Upper lobe of right lung (tissue), 1 donor: ENCODE data around the gene MSH2. TPM values are rescaled to one million over a fixed set of nuclear protein-coding genes. Genes with fewer than 3 reads are reported as not detected.

Source experiments
- ATAC-seq: fragments of 200-7000 bp; cut with Tn5 transposase; one replicate; pipeline ENCODE4 v1.9.1; 2020; ENCODE audit warnings: mild to moderate bottlenecking, moderate library complexity
- DNase-seq: peaks from one replicate; pipeline ENCODE4 v3.0.0-alpha.2; 2020
- H3K27ac ChIP-seq: fragments of 200-600 bp; one replicate; pipeline ENCODE4 v1.8.0; 2022
- H3K27me3 ChIP-seq: fragments of 200-600 bp; one replicate; pipeline ENCODE4 v1.8.0; 2022; ENCODE audit warnings: mild to moderate bottlenecking
- H3K36me3 ChIP-seq: fragments of 200-600 bp; one replicate; pipeline ENCODE4 v1.8.0; 2022
- H3K4me1 ChIP-seq: fragments of 200-600 bp; one replicate; pipeline ENCODE4 v1.8.0; 2022
- H3K4me3 ChIP-seq: fragments of 200-600 bp; one replicate; pipeline ENCODE4 v1.8.0; 2022; ENCODE audit warnings: mild to moderate bottlenecking
- H3K9me3 ChIP-seq: fragments of 200-600 bp; one replicate; pipeline ENCODE4 v1.8.0; 2022
- intact Hi-C: fragments of 100-400 bp; cut with DNase I; formaldehyde crosslinking; loops from one replicate; pipeline ENCODE4 v1.11.0; 2022
- total RNA-seq: library from RNA; stranded (reverse); fragmentation: NEBNext Ultra II Directional; extraction: Animal tissue kit (Norgen Biotek cat#: 25700); gene quantifications from one replicate; pipeline ENCODE4 v1.2.1, GENCODE V29; 2021
- TF ChIP-seq, protein P1 (sequence below): fragments of 200-600 bp; IDR thresholded peaks from one replicate; pipeline ENCODE4 v1.8.0; 2022; ENCODE audit warnings: antibody characterized with exemption
- donor health status: DM: no; HTN: yes; CAD: no; lungs with severe emphysema.

MSH2 gene
- total RNA-seq, 1 donor from 2014 or later = 13.3 TPM

DNA sequence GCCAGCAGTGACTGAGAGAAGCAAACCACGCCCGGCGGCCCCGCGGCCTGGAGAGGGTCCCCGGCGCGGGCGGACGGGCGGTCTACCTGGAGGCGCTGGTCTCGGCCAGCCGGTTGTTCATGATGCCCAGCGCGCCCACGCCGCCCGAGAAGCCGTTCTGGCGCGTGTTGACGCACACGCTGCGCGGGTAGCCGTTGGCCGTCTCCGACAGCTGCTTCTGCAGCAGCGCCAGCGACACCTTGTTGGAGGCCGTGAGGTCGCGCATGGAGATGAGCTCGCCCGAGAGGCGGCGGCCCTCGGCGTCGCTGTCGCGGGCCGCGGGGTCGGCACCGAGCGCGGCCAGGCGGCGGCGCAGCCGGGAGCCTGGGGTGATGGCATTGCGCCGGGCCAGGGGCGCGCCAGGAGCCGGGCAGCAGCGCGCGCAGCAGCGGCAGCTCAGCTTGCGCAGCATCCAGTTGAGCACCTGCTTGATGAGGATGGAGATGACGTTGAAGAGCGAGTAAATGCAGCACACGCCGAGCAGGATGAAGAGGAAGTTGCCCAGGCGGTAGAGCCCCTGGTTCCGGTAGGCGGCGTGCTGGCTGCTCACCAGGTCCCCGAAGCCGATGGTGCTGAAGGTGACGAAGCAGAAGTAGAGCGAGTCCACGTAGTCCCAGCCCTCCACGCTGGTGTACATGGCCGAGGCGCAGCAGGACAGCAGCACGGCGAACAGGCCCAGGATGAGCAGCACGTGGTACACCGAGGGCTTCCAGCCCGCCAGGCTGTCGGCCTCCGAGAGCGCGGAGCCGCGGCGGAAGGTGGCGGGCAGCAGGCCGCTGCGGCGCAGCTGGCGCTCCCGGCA is 118.1 kb downstream of the MSH2 start:
- no peak for DNase-seq
- no peaks in the 10 kb centered on the region for H3K4me1 ChIP-seq

DNA sequence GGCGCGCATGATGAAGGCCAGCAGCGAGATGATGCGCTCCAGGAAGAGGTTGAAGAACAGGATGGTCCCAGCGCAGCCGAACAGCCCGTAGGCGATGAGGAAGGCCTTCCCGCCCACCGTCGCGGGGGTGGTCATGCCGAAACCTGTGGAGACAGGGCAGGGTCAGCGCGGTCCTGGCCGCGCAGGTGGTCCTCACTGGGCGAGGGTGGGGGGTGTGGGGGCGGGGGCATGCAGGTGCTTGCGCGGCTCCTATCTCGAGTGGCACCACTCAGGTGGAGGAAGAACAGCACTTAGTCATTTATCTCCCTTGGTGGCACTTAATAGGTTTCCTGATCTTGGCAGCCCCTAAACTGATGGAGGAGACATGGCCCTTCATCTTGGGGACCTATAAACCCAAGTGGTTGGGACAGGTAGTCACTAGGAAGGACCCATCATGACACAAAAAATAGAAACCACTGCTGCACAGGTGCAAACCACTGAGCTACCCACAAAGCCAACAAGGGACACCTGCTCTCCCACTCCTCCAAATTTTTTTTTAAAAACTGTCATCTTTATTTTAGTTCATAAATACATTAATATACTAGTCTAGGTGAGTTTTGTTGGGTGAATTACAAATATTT is 118.8 kb downstream of the MSH2 start:
- no peaks in the 10 kb centered on the region for H3K4me1 ChIP-seq
- no peak for DNase-seq
- intact Hi-C loops = no loop called here
- TF ChIP-seq, protein P1, sequence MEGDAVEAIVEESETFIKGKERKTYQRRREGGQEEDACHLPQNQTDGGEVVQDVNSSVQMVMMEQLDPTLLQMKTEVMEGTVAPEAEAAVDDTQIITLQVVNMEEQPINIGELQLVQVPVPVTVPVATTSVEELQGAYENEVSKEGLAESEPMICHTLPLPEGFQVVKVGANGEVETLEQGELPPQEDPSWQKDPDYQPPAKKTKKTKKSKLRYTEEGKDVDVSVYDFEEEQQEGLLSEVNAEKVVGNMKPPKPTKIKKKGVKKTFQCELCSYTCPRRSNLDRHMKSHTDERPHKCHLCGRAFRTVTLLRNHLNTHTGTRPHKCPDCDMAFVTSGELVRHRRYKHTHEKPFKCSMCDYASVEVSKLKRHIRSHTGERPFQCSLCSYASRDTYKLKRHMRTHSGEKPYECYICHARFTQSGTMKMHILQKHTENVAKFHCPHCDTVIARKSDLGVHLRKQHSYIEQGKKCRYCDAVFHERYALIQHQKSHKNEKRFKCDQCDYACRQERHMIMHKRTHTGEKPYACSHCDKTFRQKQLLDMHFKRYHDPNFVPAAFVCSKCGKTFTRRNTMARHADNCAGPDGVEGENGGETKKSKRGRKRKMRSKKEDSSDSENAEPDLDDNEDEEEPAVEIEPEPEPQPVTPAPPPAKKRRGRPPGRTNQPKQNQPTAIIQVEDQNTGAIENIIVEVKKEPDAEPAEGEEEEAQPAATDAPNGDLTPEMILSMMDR = no peak
- H3K9me3 ChIP-seq = no peaks in the 10 kb centered on the region
- H3K27ac ChIP-seq = no peak overlapping the region
- H3K36me3 ChIP-seq = no peaks in the 10 kb centered on the region
- peak overlapping the region; percentile 43 for H3K4me3 ChIP-seq
- no peak for ATAC-seq
- peaks cover 9% of the 10 kb centered on the region for H3K27me3 ChIP-seq

More for the DNA sequence above, 118.1 kb downstream of the MSH2 start:
- Histone ChIP-seq H3K27ac (no peak overlapping the region), H3K36me3 (no peaks in the 10 kb centered on the region), H3K27me3 (peaks cover 9% of the 10 kb centered on the region), H3K9me3 (no peaks in the 10 kb centered on the region), H3K4me3 (peak overlapping the region; percentile 43)
- peak; percentile 71 for ATAC-seq
- TF ChIP-seq, protein P1 = no peak
- intact Hi-C loops = no loop called here

DNA sequence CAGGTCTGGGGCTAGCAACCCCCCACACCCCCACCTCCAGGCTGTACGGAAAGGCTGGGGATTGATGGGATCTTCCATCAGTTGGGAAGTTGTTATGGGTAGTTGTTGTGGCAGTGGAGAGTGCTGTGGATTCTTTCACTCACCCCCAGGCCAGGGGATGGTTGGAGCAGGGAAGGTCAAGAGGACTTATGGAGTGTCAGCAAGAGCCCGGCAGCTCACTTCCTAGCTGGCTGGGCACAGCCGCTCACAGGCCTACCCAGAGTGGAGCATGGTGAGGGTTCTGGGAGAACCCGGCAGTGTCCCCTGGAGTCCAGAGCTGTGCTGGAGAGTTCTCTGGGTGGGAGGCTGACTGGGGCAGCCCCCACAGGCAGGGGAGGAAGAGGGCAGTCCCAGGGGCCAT is 122.2 kb downstream of the MSH2 start:
- intact Hi-C loops = no loop called here
- DNase-seq = no peak
- H3K27me3 ChIP-seq = peaks cover 7% of the 10 kb centered on the region
- H3K36me3 ChIP-seq = no peaks in the 10 kb centered on the region
- H3K4me3 ChIP-seq = no peak overlapping the region
- H3K4me1 ChIP-seq = no peaks in the 10 kb centered on the region
- TF ChIP-seq, protein P1 = no peak
- H3K27ac ChIP-seq = no peak overlapping the region
- no peak for ATAC-seq
- no peaks in the 10 kb centered on the region for H3K9me3 ChIP-seq

DNA sequence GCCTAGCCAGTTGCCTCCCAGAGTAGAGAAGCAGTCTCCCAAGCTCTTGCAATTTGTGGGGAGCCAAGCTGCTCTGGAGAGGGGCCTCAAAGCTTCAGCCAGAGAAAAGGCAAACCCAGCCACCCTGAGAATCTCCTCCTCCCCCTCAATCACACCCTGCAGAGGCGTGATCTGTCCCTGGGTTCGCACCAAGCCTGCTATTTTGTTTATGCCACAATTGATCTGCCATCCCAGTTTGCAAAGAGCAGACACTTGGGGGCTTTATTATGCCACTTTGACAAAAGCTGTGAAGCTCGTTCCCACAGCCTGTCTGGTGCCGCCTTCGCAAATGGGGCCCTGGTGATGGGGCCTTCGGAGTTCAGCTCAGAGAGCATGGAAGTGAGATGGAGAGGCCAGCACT is 125.5 kb downstream of the MSH2 start:
- ATAC-seq = no peak
- H3K36me3 ChIP-seq = no peaks in the 10 kb centered on the region
- intact Hi-C loops = no loop called here
- H3K27ac ChIP-seq = no peak overlapping the region
- H3K9me3 ChIP-seq = no peaks in the 10 kb centered on the region
- TF ChIP-seq, protein P1 = no peak
- H3K27me3 ChIP-seq = no peaks in the 10 kb centered on the region
- H3K4me1 ChIP-seq = no peaks in the 10 kb centered on the region
- no peak for DNase-seq
- H3K4me3 ChIP-seq = no peak overlapping the region

GRCh38 chr2:47528874-47529273 is 125.9 kb downstream of the MSH2 start:
- DNase-seq = no peak
- H3K4me1 ChIP-seq = no peaks in the 10 kb centered on the region
- H3K36me3 ChIP-seq = no peaks in the 10 kb centered on the region
- no peak overlapping the region for H3K4me3 ChIP-seq
- no peak overlapping the region for H3K27ac ChIP-seq
- intact Hi-C loops = no loop called here
- no peak for ATAC-seq
- H3K27me3 ChIP-seq = no peaks in the 10 kb centered on the region
- TF ChIP-seq, protein P1 = no peak
- no peaks in the 10 kb centered on the region for H3K9me3 ChIP-seq
